HG03025 (cell line): Measurements from ENCODE around the gene CSKMT.
"Not testable (repeated sequence)": the region's sequence is repeated elsewhere in the genome, so short reads cannot be mapped to it uniquely, and the experiment has no call there.

ENCODE experiments used
- ATAC-seq: cut with Tn5 transposase; IDR thresholded peaks from one replicate; pipeline ENCODE4 v1.9.1; 2021; ENCODE audit warnings: mild to moderate bottlenecking, moderate library complexity; ENCODE audit not compliant: unreplicated experiment, low FRiP score

CSKMT gene

DNA sequence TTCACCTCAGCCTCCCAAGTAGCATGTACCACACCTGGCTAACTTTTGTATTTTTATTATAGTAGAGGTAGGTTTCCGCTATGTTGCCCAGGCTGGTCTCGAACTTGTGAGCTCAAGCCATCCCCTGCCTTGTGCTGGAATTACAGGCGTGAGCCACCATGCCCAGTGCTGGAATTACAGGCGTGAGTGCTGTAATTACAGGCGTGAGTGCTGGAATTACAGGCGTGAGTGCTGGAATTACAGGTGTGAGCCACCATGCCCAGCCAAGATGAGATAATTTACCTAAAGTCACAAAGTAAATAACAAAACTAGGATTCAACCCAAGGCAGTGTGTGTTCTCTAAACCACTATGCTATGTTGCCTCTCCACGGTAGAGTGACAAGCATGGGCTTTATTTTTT lies 17.4 kb downstream of the CSKMT start:
- no peak for ATAC-seq

DNA sequence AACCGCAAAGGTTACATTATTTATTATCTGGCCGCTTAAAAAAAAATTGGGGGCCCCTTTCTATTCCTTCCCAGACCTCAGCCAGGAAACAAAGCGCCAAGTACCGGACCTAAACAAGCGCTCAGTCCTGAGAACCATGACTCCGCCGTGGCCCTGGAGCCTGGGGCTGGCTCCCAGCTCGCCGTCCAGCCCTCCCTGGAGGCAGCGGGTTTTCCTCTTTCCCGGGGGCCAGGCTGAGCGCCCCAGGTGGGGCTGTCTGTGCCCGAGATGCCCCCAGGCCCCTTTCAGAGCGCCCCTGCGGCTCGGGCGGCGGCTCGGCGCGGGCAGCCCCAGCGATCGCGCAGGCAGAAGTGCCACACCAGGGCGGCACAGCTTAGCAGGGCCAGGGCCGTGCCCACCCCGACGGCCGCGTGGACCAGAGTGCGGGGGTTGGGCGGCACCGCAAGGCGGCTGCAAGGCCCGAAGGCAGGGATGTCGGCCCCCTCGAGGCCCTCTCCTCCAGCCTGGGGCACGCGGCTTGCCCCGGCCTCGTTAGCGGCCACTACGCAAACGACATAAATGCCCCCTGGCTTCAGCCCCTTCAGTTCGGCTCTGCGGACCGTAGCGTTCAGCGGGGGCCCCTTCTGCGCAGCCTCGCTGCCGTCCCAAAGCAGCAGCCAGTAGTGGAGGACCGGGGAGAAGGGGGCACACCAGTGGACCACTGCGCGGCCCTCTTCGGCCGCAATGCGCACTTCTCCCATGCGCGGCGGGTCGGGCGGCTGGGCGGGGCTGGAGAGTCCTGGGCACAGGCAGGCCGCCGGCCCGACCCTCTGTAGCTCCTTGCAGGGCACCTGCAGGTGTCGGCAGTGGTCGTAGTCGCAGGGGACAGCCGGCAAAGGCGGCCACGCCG lies 22.6 kb downstream of the CSKMT start:
- no peak for ATAC-seq

DNA sequence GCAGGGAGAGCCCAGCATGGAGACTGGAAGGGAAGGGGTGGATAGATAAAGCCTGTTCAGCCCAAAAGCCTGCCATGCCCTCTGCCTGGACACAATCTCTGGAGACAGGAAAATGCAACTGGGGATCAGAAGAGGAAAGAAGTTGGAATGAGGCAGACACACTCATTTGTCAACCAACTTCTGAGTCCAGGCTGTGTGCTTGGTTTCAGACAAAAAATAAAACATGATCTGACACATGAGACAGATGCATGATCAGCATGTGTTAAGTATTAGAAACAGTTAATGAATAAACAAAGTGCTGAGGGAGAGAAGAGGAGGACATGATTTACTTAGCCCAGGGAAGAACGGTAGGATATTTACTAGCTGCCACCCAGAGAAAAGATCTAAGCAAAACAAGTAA lies 23.4 kb downstream of the CSKMT start:
- no peak for ATAC-seq

DNA sequence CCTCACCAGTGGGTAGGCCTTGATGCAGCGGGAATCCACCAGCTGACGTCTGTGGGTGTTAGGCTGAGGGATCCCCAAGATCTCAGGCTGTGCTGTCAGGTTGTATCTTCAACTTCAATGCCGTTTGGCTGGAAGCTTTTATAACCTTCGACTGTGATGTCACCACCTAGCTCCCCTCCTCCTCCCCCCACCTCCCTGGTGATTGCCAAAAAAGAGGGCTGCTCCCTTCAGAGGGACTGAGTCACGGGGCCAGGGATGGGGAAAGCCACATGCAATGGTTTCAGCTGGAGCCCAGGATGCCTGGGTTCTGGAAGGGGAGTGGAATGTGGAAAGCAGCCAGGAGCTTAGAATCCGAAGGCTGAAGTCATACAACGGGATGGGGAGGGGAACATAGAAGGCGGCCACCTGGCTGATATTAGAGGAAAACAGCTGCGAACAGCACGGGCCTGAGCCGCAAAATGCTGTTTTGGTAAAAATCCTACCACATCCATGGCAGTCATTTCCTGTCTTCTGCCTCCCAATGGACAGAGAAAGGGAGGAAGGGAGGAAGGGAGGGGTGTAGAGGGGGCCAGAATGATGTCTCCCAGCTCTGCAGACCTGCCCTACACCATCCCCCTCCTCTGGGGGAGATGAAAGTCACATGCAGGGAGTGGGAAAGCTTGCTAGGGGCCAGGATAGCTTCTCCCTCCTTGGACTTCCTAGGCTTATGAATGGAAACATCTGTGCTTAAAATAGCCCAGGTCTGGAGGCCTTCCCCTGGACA lies 24.5 kb downstream of the CSKMT start, which contains the start of gene LRRN4CL:
Gene LRRN4CL (minus strand): TSS at position 110 of the 763 bp plus-strand sequence. CDS start 1,022 bp downstream, outside the sequence.
- ATAC-seq: no peak

DNA sequence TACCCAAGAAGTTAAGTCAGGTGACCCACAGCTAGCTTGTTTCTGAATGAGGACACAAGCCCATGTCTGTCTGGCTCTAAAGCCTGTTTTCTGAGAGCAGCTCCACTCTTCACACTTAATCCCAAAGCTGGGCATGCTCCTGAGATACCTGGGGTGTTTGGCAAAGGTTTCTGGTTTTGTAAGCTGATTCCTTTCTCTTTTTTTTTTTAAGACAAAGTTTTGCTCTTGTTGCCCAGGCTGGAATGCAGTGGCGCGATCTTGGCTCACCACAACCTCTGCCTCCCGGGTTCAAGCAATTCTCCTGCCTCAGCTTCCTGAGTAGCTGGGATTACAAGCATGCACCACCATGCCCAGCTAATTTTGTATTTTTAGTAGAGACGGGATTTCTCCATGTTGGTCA lies 28.5 kb downstream of the CSKMT start:
- not testable (repeated sequence) for ATAC-seq

DNA sequence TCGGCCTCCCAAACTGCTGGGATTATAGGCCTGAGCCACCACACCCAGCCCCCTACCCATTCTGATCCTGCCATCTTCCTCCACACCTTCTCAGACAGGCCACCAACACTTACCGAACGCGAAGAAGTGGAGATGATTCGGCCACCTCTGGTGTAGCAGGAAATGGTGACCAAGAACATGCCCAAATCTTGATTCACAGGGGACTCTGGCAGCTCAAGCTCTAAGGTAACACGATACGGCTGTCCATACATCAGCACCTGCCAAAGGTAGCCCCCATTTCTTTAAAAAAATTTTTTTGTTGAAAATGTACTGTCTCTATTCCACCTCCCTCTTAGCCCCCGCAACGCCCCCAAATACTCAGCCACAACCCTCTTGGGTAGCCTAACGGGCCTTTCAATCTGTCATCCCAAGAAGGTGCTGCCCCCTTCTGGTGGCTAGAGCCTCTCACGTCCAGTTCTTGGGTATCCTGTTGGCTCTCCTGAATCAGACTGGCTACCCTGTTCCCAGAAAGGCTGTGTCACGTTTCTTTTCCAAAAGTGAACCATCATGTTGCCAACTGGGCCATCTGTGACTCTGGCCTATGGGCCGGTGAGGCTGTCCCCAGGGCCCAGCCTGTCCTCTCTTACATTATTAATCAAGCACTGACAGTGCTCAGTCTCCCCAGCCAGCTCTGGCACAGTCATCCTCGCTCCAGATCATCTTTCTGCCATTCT lies 29.5 kb downstream of the CSKMT start:
- ATAC-seq: no peak

DNA sequence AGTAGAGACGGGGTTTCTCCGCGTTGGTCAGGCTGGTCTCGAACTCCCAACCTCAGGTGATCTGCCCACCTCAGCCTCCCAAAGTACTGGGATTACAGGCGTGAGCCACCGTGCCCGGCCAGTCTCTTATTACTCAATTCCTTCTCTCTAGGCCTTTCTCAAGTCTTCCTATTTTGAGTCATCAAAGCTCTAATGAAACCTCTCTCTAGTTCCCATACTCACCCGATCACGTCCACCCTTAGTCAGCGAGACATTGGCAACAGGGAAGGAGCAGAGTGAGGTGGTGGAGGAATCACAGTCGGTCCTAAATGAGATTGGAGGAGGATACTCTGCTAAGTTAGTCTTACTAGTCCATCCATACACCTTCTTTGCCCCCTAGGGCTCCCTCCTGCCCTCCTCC lies 37.1 kb downstream of the CSKMT start:
- no peak for ATAC-seq

DNA sequence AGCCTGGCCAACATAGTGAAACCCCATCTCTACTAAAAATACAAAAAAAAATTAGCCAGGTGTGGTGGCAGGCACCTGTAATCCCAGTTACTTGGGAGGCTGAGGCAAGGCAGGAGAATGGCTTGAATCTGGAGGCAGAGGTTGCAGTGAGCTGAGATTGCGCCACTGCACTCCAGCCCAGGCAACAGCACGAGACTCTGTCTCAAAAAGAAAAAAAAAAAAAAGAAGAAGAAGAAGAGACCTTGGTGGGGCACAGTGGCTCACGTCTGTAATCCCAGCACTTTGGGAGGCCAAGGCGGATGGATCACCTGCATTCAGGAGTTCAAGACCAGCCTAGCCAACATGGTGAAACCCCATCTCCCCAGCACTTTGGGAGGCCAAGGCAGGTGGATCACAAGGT lies 38.8 kb downstream of the CSKMT start:
- ATAC-seq: not testable (repeated sequence)

DNA sequence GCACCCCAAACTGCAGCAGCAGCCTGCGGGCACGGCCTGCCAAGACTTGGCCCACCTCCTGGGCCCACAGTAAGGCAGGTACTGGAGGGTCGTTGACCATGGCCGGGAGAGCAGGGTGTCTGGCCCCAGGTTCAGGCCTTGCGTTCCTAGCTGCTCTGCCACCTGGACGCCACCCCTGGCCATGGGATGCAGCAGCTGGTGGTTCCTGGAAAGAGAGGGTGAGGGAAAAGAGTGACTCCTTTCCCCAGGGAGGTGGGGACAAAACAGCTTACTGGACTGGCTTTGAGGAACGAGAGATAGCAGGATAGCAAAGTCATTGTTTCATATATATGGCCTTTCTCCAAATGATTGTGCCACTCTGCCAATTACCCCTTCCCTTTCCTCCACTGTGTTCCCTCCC lies 40.3 kb downstream of the CSKMT start:
- no peak for ATAC-seq

DNA sequence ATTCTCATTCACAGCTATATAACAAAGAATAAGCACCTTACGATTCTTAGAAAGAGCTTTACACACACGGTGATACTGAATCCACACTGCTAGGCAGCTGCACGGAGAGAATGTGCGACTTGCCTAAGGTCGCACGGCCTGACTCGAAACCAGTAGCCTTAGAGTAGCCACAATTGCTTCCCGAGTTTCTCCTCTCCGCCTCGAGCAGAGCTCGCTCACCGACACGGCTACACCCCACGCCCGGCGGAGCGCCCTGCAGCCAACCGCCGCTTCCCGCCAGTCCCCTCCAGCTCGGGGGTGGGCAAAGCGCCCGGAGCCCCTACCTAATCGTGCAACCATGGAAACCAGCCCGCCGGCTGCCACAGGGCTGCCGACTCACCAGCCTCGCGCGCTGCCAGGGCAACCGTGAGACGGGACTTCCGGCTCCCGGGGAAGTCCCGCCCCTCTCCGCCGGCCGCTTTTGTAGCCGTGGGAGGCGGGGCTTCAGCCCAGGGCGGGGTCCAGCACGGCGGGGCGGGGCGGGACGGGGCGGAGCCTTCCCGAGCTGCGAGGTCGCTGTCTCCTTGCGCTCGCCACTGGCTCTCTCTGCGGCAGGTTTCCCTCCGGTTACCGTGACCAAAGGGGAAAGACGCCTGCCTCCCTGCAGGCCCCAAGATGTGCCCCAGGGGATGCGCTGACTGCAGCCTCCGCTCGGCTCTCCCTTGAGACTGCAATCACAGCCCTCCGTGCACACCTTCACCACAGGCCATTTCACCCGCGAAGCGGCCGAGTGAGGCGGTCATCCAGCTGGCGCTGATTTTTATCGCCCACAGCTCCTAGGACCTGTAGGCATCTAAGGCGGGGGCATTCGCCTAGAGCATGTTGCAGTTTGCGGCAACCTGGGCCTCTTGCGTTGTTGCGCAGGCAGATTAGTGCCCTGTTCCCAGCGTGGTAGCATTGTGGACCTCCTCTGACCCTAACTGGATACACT lies 41.1 kb downstream of the CSKMT start:
- ATAC-seq: peak; percentile 37

DNA sequence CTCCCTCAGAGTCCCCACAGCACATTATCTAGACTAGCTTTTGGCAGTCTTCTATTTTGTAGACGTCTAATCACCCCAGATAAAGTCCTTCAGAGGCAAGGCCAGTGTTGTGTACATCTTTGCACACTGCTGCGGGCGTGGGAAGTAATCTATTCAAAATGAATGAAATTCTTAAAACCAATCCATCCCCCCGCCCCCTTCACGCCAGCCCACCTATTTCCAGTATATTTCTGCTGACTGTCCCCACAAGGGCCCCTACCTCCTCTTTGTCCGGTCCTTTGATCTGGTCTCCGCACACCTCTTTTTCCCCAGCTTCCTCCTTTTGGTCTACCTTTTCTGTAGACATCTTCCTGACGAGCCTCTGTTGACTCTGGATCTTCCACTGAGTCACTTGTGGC lies 41.7 kb downstream of the CSKMT start:
- ATAC-seq: no peak

DNA sequence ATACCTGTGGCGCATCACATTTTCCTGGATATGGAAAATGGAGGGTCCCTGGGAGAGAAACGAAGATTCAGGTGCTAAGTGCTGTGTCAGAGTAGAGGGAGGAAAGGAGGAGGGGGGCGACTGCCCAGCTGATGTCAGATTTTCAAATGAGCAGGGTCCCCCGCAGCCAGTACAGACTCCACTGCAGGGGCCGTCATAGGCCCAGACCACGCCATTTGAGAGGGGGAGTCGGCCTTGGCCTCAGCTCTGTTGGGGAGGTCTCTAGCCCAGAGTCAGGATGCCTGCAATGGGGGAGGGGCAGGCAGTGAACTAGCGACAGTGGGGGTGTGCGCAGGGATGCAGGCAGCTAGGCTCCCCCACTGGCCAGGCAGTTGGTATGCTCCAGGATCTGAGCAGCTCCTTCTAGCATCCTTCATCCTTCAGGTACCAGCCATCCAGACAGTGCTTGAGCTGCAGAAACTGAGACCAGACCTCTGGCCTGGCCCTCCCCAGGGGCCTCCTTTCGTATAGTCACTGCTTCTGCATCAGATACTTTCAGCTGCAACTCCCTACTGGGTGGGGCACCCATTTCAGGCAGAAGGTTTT lies 42.3 kb downstream of the CSKMT start, which contains the start of the genes BSCL2 and GNG3:
Gene BSCL2 (minus strand): TSS at position 148 of the 585 bp plus-strand sequence. CDS start 229 bp downstream, outside the sequence.
Gene GNG3 (plus strand): TSS at position 400 of the 585 bp plus-strand sequence. CDS start 620 bp downstream, outside the sequence.
- ATAC-seq: no peak

DNA sequence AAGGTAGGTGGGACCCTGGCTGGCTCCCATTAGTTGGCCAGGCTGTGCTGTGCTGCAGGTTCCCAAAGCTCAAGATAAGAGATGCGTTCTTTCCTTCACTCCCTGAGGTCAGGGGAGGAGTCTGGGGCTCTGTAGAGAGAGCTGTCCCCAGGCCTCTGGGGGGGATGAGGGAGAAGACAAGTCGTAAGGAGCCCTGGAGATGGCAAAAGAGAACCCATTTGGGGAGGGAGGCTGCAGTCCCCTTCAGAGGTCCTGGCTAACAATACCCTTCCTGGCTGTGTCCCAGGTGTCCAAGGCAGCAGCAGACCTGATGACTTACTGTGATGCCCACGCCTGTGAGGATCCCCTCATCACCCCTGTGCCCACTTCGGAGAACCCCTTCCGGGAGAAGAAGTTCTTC lies 43.3 kb downstream of the CSKMT start:
- no peak for ATAC-seq

DNA sequence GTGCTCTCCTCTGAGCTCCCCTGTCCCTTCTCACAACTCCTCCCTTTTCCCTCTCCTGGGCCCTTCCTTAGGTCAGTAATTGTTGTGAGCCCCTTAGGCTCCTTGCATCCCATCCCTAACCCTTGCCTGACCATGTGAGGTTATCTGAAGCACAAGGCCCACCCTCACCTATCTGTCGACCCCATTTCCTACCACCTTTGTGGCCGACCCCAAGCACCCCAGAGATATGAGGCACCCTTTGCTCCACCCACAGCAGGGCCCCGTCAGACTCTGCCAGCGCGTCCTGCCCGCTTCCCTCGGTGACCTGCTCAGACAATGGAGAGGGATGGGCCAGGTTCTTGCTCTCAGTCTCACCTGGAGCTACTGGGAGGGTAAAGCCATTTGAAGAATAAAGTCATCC lies 43.7 kb downstream of the CSKMT start:
- no peak for ATAC-seq

DNA sequence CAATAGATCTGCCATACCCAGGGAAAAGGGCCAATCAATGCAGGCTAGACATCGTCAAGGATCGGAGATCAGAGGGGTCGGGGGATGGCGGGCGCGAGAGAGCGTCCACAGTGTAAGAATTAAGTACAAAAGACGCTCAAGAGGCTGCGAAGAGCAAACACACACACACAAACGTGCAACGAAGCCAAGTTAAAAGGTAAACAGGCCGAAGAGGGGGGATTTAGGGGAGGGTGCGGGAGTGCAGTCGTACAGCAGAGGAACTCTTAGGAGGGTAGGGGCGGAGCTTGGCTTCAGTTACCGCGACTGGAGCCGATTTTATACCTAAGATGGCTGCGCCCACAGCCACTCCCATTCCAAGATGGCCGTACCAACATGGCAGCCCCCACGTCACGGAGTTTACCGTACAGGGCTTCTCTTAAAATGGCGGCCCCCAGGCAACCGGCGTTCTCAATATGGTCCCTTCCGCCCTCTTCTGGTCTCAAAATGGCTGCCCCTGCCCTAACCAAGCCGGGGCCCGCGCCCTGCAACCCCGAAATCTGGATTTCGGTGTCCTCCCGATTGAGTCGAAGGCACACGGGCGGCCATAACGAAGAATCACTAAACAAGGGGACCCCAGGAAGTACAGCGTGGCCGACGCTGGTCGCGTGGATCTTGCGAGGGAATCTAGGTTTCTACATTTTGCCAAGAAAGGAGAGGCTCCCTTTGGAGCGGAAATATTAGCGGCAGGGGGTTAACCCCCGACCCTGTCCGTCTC lies 44.3 kb downstream of the CSKMT start:
- peak; percentile 63 for ATAC-seq

DNA sequence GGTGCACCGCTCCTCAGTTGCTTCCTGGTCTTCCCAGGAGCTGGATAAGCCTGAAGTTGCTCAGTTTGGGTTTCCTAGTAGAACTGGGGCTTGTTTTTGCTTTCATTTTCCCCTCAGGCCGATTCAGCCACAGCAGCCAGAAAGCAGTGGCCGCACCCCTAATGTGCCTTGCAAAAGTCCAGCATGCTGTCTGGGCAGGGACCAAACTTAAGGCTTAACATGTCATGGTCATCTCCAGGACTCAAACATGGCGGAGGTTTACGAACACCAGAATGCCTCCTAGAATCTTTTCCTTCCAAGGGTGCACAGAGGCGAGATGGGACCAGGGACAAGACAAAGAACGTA lies 44.9 kb downstream of the CSKMT start:
- ATAC-seq: peak; percentile 2

DNA sequence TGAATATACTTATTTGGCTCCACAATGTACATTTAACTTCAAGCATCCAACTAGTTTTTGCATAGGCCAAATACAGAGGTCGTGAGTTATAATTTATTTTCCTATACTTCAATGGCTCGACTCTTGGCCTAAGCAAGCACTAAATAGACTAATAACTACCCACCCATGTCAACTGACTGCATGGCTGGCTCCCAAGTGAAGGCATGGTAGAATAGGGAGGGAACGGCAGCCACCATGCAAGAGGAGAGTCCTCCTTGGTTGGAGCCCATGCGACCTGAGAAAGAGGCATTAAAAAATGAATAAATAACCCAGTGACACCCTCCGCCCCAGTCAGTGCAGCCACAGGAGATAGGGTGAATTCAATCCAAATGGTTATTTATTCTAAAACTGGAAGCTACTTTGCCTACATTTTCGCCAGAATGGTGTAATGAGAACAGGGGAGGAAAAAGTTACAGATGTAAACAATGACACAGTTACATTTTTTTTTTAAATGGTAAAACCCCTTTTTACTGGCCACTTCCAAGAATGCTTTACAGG lies 47.2 kb downstream of the CSKMT start:
- no peak for ATAC-seq

DNA sequence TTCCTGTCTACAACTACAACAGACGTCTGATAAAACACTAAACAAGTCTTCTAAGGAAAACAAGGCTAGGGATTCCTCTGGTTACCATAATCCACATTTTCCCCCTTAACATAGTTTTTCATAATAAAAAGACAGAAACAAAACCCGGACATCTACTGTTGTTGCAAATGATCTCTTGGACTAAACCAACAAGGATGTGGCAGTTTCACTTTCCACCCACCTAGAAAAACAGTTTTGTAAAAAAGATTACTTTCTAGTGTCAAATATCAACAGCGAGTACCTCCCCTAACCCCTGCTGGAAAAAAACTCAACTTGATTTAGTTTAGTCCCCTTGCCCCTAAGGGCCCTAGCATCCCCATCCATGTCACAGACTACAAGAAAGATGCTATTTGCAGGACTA lies 47.7 kb downstream of the CSKMT start:
- ATAC-seq: no peak
